Stimulated activated CD4-positive, alpha-beta T cell treated with anti-CD3 and anti-CD28 coated beads, Interleukin-1b, Interleukin-23, amount 100 ng/mL, for 1 hour (primary cell): Measurements from ENCODE around the gene EDN2.

Source experiments
- DNase-seq, 2 donors: peaks; one replicate each; pipeline ENCODE4 v3.0.0-alpha.2; 2020; ENCODE audit warnings: low read depth in 2 of 2

Gene EDN2

DNA sequence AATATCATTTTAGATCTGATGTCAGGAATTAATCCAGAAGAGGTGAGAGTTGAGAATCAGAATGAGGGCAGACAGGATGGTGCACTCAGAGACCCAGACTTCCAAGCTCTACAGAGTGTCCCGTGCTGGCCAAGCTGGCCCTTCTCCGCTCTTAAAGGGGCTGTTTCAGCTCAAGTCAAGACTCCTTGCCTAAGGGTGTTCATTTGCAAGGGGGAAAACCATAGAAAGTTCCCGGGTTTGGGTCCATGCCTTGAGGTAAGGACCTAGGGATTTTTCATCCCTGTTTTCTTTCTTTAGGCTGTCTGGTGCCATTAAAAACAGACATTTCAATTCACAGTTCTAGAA, 47.5 kb downstream of the EDN2 start:
- DNase-seq: no peak

DNA sequence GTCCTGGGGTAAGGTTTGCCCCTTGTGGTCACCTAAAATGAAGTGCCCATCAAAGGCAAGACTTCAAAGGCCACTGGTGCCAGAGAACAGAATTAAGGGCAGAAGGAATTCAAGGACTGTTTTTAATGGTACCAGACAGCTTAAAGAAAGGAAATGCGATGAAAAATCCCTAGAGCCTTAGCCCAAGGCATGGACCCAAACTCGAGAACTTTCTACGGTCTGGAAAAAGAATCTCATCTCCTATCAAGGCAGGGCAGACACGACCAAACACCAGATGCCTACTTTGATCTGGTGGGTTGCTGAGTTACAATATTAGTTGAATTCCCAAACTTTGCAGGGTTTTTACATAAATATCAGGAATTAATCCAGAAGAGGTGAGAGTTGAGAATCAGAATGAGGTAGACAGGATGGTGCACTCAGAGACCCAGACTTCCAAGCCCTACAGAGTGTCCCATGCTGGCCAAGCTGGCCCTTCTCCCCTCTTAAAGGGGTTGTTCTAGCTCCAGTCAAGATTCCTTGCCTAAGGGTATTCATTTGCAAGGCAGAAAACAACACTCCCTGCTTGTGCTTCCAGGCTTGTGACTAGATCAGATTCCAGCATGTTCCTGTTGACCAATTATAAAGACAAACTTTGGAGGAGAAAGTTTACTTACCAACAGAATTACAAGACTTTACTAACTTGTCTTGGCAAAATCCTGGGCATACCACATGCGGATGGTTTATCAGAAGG, 48.0 kb downstream of the EDN2 start:
- DNase-seq: no peak

DNA sequence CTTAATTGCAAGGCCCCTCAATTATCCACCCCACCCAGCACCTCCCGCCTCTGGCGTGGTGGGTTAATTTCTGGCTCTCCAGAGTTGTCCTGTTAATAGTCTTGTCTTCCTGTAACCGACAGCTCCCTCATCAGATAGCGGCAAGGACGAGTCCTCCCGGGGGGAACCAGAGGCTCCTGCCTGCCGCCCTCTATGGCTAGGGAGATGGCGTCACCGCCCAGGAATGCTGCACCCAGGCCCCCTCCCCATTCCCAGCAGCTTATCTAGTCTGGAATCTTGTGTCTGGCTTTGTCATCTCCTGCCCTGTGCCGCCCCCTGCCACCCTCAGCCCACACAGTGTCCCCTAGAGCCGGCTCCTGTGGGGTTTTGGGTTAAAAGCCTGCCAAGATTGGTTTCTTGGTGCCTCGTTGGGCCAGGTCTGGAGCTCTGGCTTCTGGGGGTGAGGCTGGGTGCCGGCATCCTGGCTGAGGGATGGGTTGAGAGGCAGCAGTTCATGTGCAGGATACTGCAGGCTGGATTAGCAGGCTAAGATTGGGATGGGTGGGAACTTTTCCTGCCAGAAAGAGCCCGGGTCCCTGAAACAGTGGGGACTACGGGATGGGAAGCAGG, 48.8 kb downstream of the EDN2 start:
- no peak for DNase-seq

DNA sequence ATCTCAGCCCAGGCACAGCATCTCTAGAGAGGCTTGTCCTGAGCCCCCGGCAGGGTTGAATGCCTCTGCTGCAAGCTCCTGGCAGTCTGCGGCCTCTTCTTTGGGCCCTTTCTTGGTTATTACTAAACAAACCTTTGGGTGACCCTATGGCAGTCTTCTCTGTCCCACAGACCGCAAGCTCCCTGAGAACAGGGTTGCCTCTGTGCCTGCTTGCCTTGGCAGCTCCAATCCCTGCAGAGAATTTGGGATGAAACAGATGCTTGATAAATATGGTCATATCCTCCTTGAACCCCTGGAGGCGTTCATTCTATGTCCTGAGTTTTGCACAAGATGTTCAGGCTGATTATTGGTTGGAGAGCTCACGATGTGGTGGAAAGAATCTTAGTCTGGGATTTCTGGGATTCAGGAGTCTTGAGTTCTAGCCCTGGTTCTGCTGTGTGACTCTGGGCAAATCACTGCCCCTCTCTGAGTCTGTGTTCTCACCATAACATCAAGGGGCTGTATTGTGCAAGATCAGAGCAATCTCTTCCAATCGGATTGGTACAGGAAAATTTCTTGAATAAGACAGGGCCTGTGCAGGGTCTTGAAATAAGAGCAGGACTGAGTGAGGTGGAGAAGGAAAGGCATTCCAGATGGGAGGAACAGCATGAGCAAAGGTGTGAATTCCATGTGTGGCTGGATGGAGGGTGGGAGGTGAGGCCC, 49.6 kb downstream of the EDN2 start:
- no peak for DNase-seq

DNA sequence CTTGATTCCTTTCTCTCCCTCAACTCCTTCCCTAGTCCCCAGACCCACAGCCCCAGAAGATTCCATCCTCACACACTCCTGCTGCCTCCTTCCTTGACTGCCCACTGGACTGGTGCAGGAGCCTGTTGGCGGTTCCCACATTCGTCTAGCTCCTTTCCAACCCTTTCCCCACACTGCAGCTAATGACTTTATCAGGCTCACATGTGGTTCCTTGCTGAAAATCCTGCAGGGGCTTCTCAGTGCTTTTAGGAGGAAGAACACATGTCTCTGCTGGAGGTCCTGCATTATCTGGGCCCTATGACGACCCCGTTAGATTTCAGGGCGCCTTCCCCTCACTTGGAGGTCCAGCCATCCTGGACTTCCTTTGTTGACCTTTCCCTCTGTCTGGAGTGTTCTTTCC, 50.2 kb downstream of the EDN2 start:
- DNase-seq: no peak

DNA sequence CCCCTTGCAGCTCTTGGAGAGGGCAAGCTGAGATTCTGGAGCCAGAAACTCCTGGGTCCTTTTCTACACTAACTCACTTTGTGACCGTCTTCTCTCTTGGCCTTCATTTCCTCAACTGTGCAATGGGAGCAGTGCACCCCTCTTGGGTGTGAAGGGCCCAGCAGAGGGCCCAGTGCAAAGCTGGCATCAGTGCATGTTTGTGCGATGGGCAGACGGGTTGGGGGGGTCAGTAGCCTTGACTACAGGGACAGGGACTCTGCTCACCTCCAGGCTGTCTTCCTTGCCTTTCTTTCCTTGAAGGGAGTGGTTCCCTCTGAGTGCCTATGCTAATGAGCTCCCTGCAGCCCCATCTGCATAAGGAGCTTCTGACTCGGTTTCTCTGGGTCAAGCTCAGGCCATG, 51.0 kb downstream of the EDN2 start:
- DNase-seq: no peak

DNA sequence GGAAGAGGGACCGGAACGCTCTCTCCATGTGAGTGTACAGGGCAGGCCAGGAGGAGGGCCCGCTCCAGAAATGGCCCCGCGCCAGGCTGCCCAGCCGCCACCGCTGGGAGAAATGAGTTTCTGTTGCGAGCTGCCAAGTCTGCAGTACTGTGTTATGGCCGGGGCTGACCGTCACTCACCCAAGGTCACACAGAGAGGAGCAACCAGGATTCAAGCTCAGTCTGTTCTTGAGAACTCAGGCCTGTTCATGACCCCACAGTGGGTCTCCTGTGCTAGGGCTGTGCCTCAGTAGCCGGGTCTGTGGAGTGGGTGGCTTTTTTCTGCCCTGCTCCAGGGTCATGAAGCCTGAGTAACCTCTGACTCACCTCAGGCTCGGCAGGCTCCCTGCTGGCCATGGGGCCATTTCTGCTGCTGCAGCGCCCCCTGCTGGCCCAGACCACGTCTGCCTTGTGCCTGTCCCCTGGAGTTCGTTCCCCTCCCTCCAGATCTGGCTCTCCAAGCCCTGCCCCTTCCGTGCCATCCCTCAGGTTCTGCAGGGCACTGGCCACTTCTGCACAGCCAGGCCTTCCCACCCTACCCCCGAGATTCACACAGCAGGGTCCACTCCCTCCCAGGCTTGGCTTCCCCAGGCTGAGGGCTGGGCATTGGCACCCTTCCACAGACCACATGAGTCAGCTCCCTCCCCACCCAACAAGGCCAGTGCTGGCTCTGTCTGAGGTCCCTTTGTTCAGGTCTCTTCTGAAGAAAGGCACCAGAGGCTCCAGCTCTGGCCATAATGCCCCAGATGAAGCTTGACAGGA, 51.8 kb downstream of the EDN2 start:
- DNase-seq: peak; percentile 19 to 57

DNA sequence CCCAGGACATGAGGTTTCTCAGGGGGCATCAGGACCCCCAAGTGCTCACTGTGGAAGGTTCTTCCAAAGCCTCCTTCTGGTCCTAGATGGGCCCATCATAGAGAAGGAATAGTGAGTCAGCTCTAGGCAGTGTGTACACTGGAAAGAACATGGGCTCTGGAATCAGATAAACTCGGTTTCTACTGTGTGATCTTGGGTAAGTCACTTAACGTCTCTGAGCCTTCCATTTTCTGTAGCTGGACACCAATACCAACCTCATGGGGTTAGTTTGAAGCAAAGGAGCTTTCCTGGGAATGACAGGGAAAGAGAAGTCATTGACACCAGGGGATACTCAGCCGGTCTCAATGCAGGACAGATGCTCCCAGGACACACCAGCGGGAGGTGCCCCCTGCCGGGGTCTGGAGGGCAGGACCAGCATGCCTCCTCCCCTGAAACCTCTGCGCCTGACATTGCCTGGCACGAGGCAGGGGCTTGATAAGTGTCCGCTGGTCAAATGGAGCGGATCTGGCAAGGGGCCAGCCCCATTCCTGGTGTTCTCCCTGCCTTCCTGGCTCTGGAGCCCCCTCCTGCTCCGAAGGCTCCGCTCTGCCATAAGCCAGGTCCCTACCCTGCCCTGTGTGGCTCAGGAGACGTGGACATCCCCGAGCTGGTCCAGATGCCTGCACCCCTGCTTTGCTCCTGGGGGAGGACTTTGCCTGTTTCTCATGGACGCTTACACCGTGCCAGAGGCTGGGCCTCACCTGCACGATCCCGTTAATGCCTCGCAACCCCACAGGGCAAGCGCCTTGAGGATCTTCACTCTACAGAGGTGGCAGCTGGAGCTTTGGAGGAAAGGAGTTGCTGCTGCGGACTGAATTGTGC, 52.8 kb downstream of the EDN2 start:
- DNase-seq: no peak

DNA sequence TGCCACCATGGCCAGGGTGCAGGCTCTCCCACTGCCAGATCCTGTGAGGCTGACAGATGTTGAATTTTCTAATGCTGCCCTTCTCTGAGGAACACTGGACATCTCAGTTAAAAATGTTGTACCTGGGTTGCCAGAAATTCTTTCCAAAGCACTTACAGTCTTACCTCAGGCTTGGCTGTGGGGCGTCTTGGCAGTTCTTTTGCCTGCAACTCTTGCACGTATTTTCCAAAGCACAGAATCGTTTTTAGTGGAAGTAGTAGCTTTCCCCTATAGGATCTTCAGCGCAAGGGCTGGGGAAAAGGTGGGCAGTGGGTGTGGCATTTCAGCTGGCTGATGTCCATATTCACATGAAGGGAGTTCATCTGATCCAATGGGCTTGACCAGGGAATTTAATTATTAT, 53.9 kb downstream of the EDN2 start:
- no peak for DNase-seq

DNA sequence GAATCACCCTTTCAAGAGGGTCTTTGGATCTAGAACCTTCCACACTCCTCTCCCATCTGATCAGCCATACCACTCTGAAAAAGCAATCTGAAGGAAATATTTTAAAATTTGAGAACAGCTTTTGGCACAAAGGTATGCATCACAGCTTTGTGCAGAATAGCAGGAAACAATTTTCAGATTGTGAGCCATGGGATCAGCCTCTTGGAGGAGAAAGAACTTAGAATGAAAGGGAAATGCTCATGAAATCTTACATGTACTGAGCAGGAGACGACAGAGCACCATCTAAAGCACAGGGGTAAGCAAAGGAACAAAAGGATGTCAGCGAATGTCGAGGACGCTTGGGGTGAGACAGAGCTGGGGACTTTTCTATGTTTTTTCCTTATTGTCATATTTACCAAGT, 54.4 kb downstream of the EDN2 start:
- DNase-seq: no peak

DNA sequence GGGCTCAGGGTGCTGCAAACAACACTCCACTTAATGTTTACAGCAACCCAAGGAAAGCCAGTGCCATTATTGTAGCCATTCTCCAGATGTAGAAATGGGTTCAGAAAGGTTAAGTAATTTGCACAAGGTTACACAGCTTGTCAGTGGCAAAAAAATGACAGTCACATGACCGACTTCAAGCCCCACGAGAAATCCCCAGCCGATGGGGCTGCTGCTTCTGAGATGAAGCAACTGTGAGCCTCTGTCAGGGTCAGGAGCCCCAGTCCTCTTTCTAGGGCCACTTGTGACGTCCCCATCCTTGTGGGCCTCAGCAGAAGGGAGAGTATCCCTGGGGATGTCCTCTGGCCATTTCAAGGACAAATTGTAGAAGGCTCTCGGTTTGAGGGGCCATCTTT, 54.8 kb downstream of the EDN2 start:
- no peak for DNase-seq
